Suprapubic skin (tissue), 3 donors: ENCODE data around the gene FBN1.

ENCODE experiments used
- EP300 ChIP-seq: sonication (generic); formaldehyde crosslinking; IDR thresholded peaks from one replicate; pipeline ENCODE4 v1.6.1; 2017; ENCODE audit warnings: antibody characterized with exemption
- TF ChIP-seq, protein P1 (sequence below), 2 donors: fragments of 200-600 bp in 1 of 2; fragments of 450-650 bp in 1 of 2; sonication (generic) in 1 of 2; IDR thresholded peaks; one replicate each; pipeline ENCODE4 v1.5.1; 2016 to 2019; ENCODE audit warnings: antibody characterized with exemption in 2 of 2, mild to moderate bottlenecking in 1 of 2, moderate library complexity in 1 of 2

GRCh38 chr15:48553559-48553958 lies 92.0 kb downstream of the FBN1 start:
- TF ChIP-seq EP300 = no peak
- TF ChIP-seq, protein P1, sequence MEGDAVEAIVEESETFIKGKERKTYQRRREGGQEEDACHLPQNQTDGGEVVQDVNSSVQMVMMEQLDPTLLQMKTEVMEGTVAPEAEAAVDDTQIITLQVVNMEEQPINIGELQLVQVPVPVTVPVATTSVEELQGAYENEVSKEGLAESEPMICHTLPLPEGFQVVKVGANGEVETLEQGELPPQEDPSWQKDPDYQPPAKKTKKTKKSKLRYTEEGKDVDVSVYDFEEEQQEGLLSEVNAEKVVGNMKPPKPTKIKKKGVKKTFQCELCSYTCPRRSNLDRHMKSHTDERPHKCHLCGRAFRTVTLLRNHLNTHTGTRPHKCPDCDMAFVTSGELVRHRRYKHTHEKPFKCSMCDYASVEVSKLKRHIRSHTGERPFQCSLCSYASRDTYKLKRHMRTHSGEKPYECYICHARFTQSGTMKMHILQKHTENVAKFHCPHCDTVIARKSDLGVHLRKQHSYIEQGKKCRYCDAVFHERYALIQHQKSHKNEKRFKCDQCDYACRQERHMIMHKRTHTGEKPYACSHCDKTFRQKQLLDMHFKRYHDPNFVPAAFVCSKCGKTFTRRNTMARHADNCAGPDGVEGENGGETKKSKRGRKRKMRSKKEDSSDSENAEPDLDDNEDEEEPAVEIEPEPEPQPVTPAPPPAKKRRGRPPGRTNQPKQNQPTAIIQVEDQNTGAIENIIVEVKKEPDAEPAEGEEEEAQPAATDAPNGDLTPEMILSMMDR (IDR thresholded peaks at IDR 0.05) = no peak
